ENCODE results near the gene EEFSEC. TPM values are rescaled to one million over a fixed set of nuclear protein-coding genes. Genes with fewer than 3 reads are reported as not detected.
A peak's percentile ranks its signal among the peaks of the same experiment; 100 is the strongest.

EEFSEC gene
- total RNA-seq, 1 donor from 2014 or later: 15.3 TPM

GRCh38 chr3:128277378-128278069 is 124.2 kb downstream of the EEFSEC start:
- Histone ChIP-seq H3K27ac (no peak overlapping the region), H3K4me3 (no peak overlapping the region), H3K4me1 (peaks cover 18% of the 10 kb centered on the region), H3K9me3 (no peaks in the 10 kb centered on the region), H3K27me3 (no peaks in the 10 kb centered on the region), H3K36me3 (no peaks in the 10 kb centered on the region)
- TF ChIP-seq CTCF (IDR thresholded peaks at IDR 0.05): no peak
- no peak for ATAC-seq
- DNase-seq: peak; percentile 40
- intact Hi-C loops (cut with DNase I): no loop called here

- DNase-seq: no peak
- Histone ChIP-seq H3K4me3 (no peak overlapping the region), H3K27ac (no peak overlapping the region), H3K27me3 (no peaks in the 10 kb centered on the region), H3K36me3 (no peaks in the 10 kb centered on the region), H3K4me1 (peaks cover 18% of the 10 kb centered on the region), H3K9me3 (no peaks in the 10 kb centered on the region)
- intact Hi-C loops (cut with DNase I): no loop called here
- TF ChIP-seq CTCF (IDR thresholded peaks at IDR 0.05): no peak
- no peak for ATAC-seq
Observed at GRCh38 chr3:128278130-128278529, 124.8 kb downstream of the EEFSEC start.

- DNase-seq (peak; percentile 68), ATAC-seq (peak; percentile 32)
- Histone ChIP-seq H3K4me3 (no peak overlapping the region), H3K27me3 (no peaks in the 10 kb centered on the region), H3K4me1 (peaks cover 18% of the 10 kb centered on the region), H3K9me3 (no peaks in the 10 kb centered on the region), H3K27ac (no peak overlapping the region), H3K36me3 (no peaks in the 10 kb centered on the region)
- TF ChIP-seq CTCF (IDR thresholded peaks at IDR 0.05): no peak
- intact Hi-C loops (cut with DNase I): no loop called here
Observed at GRCh38 chr3:128278761-128279600, 125.7 kb downstream of the EEFSEC start.

- ATAC-seq: no peak
- no peak for DNase-seq
- intact Hi-C loops (cut with DNase I): no loop called here
- H3K36me3 ChIP-seq: no peaks in the 10 kb centered on the region
- TF ChIP-seq CTCF (IDR thresholded peaks at IDR 0.05): no peak
- H3K4me3 ChIP-seq: no peak overlapping the region
- H3K27me3 ChIP-seq: no peaks in the 10 kb centered on the region
- H3K9me3 ChIP-seq: no peaks in the 10 kb centered on the region
- peaks cover 18% of the 10 kb centered on the region for H3K4me1 ChIP-seq
- no peak overlapping the region for H3K27ac ChIP-seq
Observed at GRCh38 chr3:128279601-128279880, 126.3 kb downstream of the EEFSEC start.

- TF ChIP-seq CTCF (IDR thresholded peaks at IDR 0.05): no peak
- no peak for DNase-seq
- peaks cover 18% of the 10 kb centered on the region for H3K4me1 ChIP-seq
Observed at GRCh38 chr3:128280481-128281052, 127.3 kb downstream of the EEFSEC start.

More at GRCh38 chr3:128280481-128281052, 127.3 kb downstream of the EEFSEC start:
- intact Hi-C loops (cut with DNase I): no loop called here
- no peaks in the 10 kb centered on the region for H3K9me3 ChIP-seq
- H3K4me3 ChIP-seq: no peak overlapping the region
- H3K36me3 ChIP-seq: no peaks in the 10 kb centered on the region
- H3K27me3 ChIP-seq: no peaks in the 10 kb centered on the region
- ATAC-seq: no peak
- H3K27ac ChIP-seq: no peak overlapping the region

Data from upper lobe of right lung (tissue), 1 donor.